H1 (cell line): Measurements from ENCODE around the gene SLC6A7. TPM values are rescaled to one million over a fixed set of nuclear protein-coding genes. Genes with fewer than 3 reads are reported as not detected.

Source experiments
- CTCF ChIA-PET: fragments of 300-600 bp; sonication (Branson Sonifier 250); formaldehyde crosslinking; loops from one replicate; lab custom pipeline; 2021; ENCODE audit not compliant: partially characterized antibody; lab: Charles Lee
- POLR2A ChIA-PET: fragments of 300-600 bp; sonication (Branson Sonifier 250); formaldehyde crosslinking; loops from one replicate; lab custom pipeline; 2021; ENCODE audit warnings: inconsistent platforms; ENCODE audit not compliant: partially characterized antibody; lab: Charles Lee
- DNase-seq, 2 experiments: peaks; one replicate each; pipeline versions ENCODE4 v3.0.0 to v3.0.0-alpha.2; 2010 to 2022; ENCODE audit warnings: low spot score in 2 of 2, low read depth in 1 of 2, mixed read lengths in 1 of 2
- FAIRE-seq: peaks from 2 replicates; lab custom pipeline; 2011; peaks lifted over from hg19 to GRCh38; lab: Jason Lieb, UNC
- H2AFZ ChIP-seq: 2 replicates; pipeline ENCODE4 v1.8.1; 2012; ENCODE audit warnings: low read length, inconsistent platforms
- H2AK5ac ChIP-seq: 2 replicates; pipeline ENCODE4 v1.6.1; 2013; ENCODE audit warnings: low read depth, low read length
- H2BK120ac ChIP-seq: replicated peaks from 2 replicates; pipeline ENCODE3; 2013; ENCODE audit warnings: low read depth, low read length, inconsistent platforms
- H2BK12ac ChIP-seq: 2 replicates; pipeline ENCODE4 v1.6.1; 2013; ENCODE audit warnings: low read depth, low read length
- H2BK15ac ChIP-seq: 2 replicates; pipeline ENCODE4 v1.6.1; 2013; ENCODE audit warnings: low read length
- H2BK20ac ChIP-seq: 2 replicates; pipeline ENCODE4 v1.6.1; 2013; ENCODE audit warnings: low read length
- H2BK5ac ChIP-seq: 2 replicates; pipeline ENCODE4 v1.6.1; 2013; ENCODE audit warnings: low read depth, low read length
- H3K14ac ChIP-seq: 2 replicates; pipeline ENCODE4 v1.6.1; 2013; ENCODE audit warnings: inconsistent platforms; ENCODE audit not compliant: insufficient read length
- H3K18ac ChIP-seq: 2 replicates; pipeline ENCODE4 v1.6.1; 2013; ENCODE audit warnings: low read length; ENCODE audit errors: extremely low read depth
- H3K23ac ChIP-seq: 2 replicates; pipeline ENCODE4 v1.6.1; 2013; ENCODE audit warnings: inconsistent platforms; ENCODE audit not compliant: insufficient read length
- H3K23me2 ChIP-seq: 2 replicates; pipeline ENCODE4 v1.6.1; 2013; ENCODE audit warnings: low read depth, low read length
- H3K27ac ChIP-seq: 2 replicates; pipeline ENCODE4 v1.6.1; 2011; ENCODE audit warnings: low read depth, low read length, inconsistent platforms
- H3K27me3 ChIP-seq, 4 experiments: replicated peaks in 1 of 4; 1 replicate in 1 of 4; 2 replicates in 3 of 4; pipeline versions ENCODE4 v1.6.1 to v1.8.1; 2011 to 2013; ENCODE audit warnings: low read length in 3 of 4, mild to moderate bottlenecking in 3 of 4, inconsistent platforms in 2 of 4, mixed read lengths in 2 of 4, moderate library complexity in 1 of 4; ENCODE audit not compliant: control insufficient read depth in 3 of 4, insufficient read depth in 3 of 4; ENCODE audit errors: extremely low read depth in 1 of 4
- H3K36me3 ChIP-seq, 4 experiments: 2 replicates each; pipeline versions ENCODE4 v1.6.1 to v1.8.1; 2011 to 2013; ENCODE audit warnings: mild to moderate bottlenecking in 4 of 4, low read length in 3 of 4, moderate library complexity in 2 of 4, control low read depth in 1 of 4, inconsistent platforms in 1 of 4; ENCODE audit not compliant: insufficient read depth in 4 of 4, control insufficient read depth in 2 of 4
- H3K4ac ChIP-seq: replicated peaks from 2 replicates; pipeline ENCODE3; 2013; ENCODE audit warnings: low read length, low read depth, mixed read lengths, inconsistent platforms; ENCODE audit not compliant: insufficient read length
- H3K4me1 ChIP-seq, 4 experiments: replicated peaks in 1 of 4; 1 replicate in 1 of 4; 2 replicates in 3 of 4; pipeline versions ENCODE4 v1.6.1 to v1.8.1; 2011 to 2013; ENCODE audit warnings: low read length in 3 of 4, inconsistent platforms in 2 of 4, mixed read lengths in 1 of 4; ENCODE audit not compliant: insufficient read depth in 4 of 4, control insufficient read depth in 3 of 4
- H3K4me2 ChIP-seq, 2 experiments: 2 replicates each; pipeline versions ENCODE4 v1.6.1 to v1.8.1; 2011 to 2013; ENCODE audit warnings: low read depth in 2 of 2, low read length in 2 of 2, control low read depth in 1 of 2, inconsistent platforms in 1 of 2, mild to moderate bottlenecking in 1 of 2; ENCODE audit not compliant: insufficient read depth in 1 of 2
- H3K4me3 ChIP-seq, 4 experiments: fragments of 200-600, 300-600 bp in 1 of 4; sonication (generic), shearing (Covaris generic), sonication (Bioruptor Twin) in 1 of 4; 2 replicates each; pipeline versions ENCODE4 v1.5.1 to v1.8.1; 2011 to 2016; ENCODE audit warnings: low read length in 4 of 4, low read depth in 3 of 4, control low read depth in 2 of 4, inconsistent platforms in 2 of 4, mild to moderate bottlenecking in 2 of 4, mixed read lengths in 1 of 4, moderate library complexity in 1 of 4; ENCODE audit not compliant: insufficient read depth in 2 of 4; ENCODE audit errors: extremely low read depth in 1 of 4
- H3K56ac ChIP-seq: replicated peaks from 2 replicates; pipeline ENCODE3; 2013; ENCODE audit warnings: low read depth, mild to moderate bottlenecking, mixed read lengths, low read length, inconsistent platforms; ENCODE audit not compliant: insufficient read length
- H3K79me1 ChIP-seq: 2 replicates; pipeline ENCODE4 v1.6.1; 2013; ENCODE audit warnings: low read depth, low read length, control low read depth
- H3K79me2 ChIP-seq, 2 experiments: 2 replicates each; pipeline versions ENCODE4 v1.6.1 to v1.8.1; 2012 to 2013; ENCODE audit warnings: low read length in 2 of 2, mild to moderate bottlenecking in 2 of 2, inconsistent platforms in 1 of 2; ENCODE audit not compliant: insufficient read depth in 2 of 2, control insufficient read depth in 1 of 2
- H3K9ac ChIP-seq, 4 experiments: replicated peaks in 1 of 4; 1 replicate in 1 of 4; 2 replicates in 3 of 4; pipeline versions ENCODE4 v1.6.1 to v1.8.1; 2011 to 2013; ENCODE audit warnings: low read depth in 3 of 4, low read length in 3 of 4, control low read depth in 2 of 4, mild to moderate bottlenecking in 2 of 4, moderate library complexity in 2 of 4, inconsistent platforms in 1 of 4; ENCODE audit errors: extremely low read depth in 1 of 4
- H3K9me3 ChIP-seq, 2 experiments: 2 replicates each; pipeline versions ENCODE4 v1.6.1 to v1.8.1; 2012 to 2013; ENCODE audit warnings: mild to moderate bottlenecking in 2 of 2, moderate library complexity in 2 of 2, control low read depth in 1 of 2, inconsistent platforms in 1 of 2, low read depth in 1 of 2, low read length in 1 of 2, mixed read lengths in 1 of 2; ENCODE audit not compliant: insufficient read depth in 2 of 2
- H4K20me1 ChIP-seq, 2 experiments: replicated peaks in 1 of 2; 2 replicates each; pipeline versions ENCODE3 to v1.8.1; 2011 to 2013; ENCODE audit warnings: inconsistent platforms in 2 of 2, low read length in 2 of 2, mild to moderate bottlenecking in 1 of 2; ENCODE audit not compliant: insufficient read depth in 2 of 2, control insufficient read depth in 1 of 2
- H4K5ac ChIP-seq: 2 replicates; pipeline ENCODE4 v1.6.1; 2013; ENCODE audit warnings: low read length, low read depth, mixed read lengths, inconsistent platforms; ENCODE audit not compliant: insufficient read length
- H4K8ac ChIP-seq: 2 replicates; pipeline ENCODE4 v1.8.0; 2013; ENCODE audit warnings: mild to moderate bottlenecking, moderate library complexity, low read length, inconsistent platforms; ENCODE audit not compliant: insufficient read depth; ENCODE audit errors: extremely low read depth
- H4K91ac ChIP-seq: replicated peaks from 2 replicates; pipeline ENCODE3; 2013; ENCODE audit warnings: low read length, mixed read lengths, inconsistent platforms; ENCODE audit not compliant: insufficient read length
- ASH2L ChIP-seq: fragments of 200-600, 300-600 bp; sonication (generic); IDR thresholded peaks from one replicate; pipeline ENCODE4 v1.7.1; 2017; ENCODE audit warnings: low read length
- CTBP2 ChIP-seq: IDR thresholded peaks from 2 replicates; pipeline ENCODE4 v1.7.0; 2011; ENCODE audit warnings: borderline replicate concordance, mild to moderate bottlenecking, moderate library complexity, mixed read lengths, low read length; ENCODE audit not compliant: insufficient read depth, insufficient read length
- EP300 ChIP-seq, 2 experiments: IDR thresholded peaks; 1 replicate in 1 of 2; 2 replicates in 1 of 2; pipeline ENCODE4 v1.6.1; 2011 to 2012; ENCODE audit warnings: low read depth in 2 of 2, low read length in 2 of 2, mild to moderate bottlenecking in 2 of 2, borderline replicate concordance in 1 of 2, inconsistent platforms in 1 of 2, moderate library complexity in 1 of 2
- JUND ChIP-seq: IDR thresholded peaks from 2 replicates; pipeline ENCODE4 v1.6.1; 2011; ENCODE audit warnings: mild to moderate bottlenecking, improper control_type of control experiment, low read length
- NRF1 ChIP-seq: IDR thresholded peaks from 2 replicates; pipeline ENCODE4 v1.6.1; 2011; ENCODE audit warnings: mild to moderate bottlenecking, low read depth, low read length, improper control_type of control experiment
- POLR2AphosphoS5 ChIP-seq: IDR thresholded peaks from 2 replicates; pipeline ENCODE4 v1.6.1; 2011; ENCODE audit warnings: low read depth, low read length
- SP4 ChIP-seq: IDR thresholded peaks from 2 replicates; pipeline ENCODE4 v1.6.1; 2012; ENCODE audit warnings: low read length, inconsistent platforms
- SUZ12 ChIP-seq: fragments of 200-600 bp; sonication (generic); IDR thresholded peaks from 2 replicates; pipeline ENCODE4 v1.6.1; 2012; ENCODE audit warnings: mild to moderate bottlenecking, inconsistent platforms, low read length, moderate library complexity, mixed read lengths
- TBP ChIP-seq: IDR thresholded peaks from 2 replicates; pipeline ENCODE4 v1.6.1; 2011; ENCODE audit warnings: low read depth, low read length, improper control_type of control experiment
- TCF12 ChIP-seq: IDR thresholded peaks from 2 replicates; pipeline ENCODE4 v1.6.1; 2011; ENCODE audit warnings: low read depth, mild to moderate bottlenecking, low read length
- TEAD4 ChIP-seq: IDR thresholded peaks from 2 replicates; pipeline ENCODE4 v1.6.1; 2012; ENCODE audit warnings: low read depth, low read length, inconsistent platforms, mixed read lengths
- WGBS, 2 experiments: shearing (Covaris generic) in 1 of 2; methylation state at CpG; one replicate each; pipeline versions ENCODE4 v1.1.6 to v1.1.7; 2013 to 2015; ENCODE audit warnings: low lambda C conversion rate in 2 of 2, mixed read lengths in 2 of 2, inconsistent platforms in 1 of 2, low coverage in 1 of 2, missing lambda C conversion rate in 1 of 2; ENCODE audit not compliant: insufficient replicate concordance in 2 of 2, insufficient coverage in 1 of 2, insufficient read length in 1 of 2; ENCODE audit errors: extremely low coverage in 1 of 2, missing lambda C conversion rate in 1 of 2; 5-methylcytosine and 5-hydroxymethylcytosine counted together
- polyA plus RNA-seq, 7 experiments: library from polyadenylated mRNA; depleted of rRNA in 3 of 7; stranded (reverse) in 5 of 7; unstranded in 2 of 7; fragments of >200 nt in 5 of 7; fragments of 200-250 nt in 2 of 7; gene quantifications; 1 replicate in 5 of 7; 2 replicates in 1 of 7; 4 replicates in 1 of 7; pipeline versions ENCODE4 v1.2.1 to v1.2.3, GENCODE V29; 2011 to 2013; ENCODE audit warnings: missing spikeins in 2 of 7, mixed read lengths in 2 of 7
- total RNA-seq: library from RNA; stranded (reverse); fragmentation: NEBNext Ultra II Directional; extraction: Animal tissue kit (Norgen Biotek cat#: 25700); gene quantifications from 2 replicates; pipeline ENCODE4 v1.2.1, GENCODE V29; 2021

Gene SLC6A7
- total and polyA plus RNA-seq, 2 of the 8 experiments (the other 6 are each of a cell fraction or from before 2014, with no cell fraction given) = 0.07 to 0.12 TPM

- Histone ChIP-seq H3K79me1 (no peaks in the 10 kb centered on the region; the same call in 1 of the 2 replicates), H3K9ac (no peak overlapping the region), H2AK5ac (no peak overlapping the region), H2BK15ac (no peak overlapping the region), H3K4ac (no peak overlapping the region), H2BK20ac (no peak overlapping the region), H3K27ac (no peak overlapping the region), H2BK12ac (no peak overlapping the region), H2BK120ac (no peak overlapping the region), H3K4me2 (no peak overlapping the region), H3K9me3 (no peaks in the 10 kb centered on the region), H3K79me2 (no peaks in the 10 kb centered on the region), H2AFZ (no peak overlapping the region), H2BK5ac (no peak overlapping the region), H3K36me3 (no peaks in the 10 kb centered on the region), H3K23me2 (no peaks in the 10 kb centered on the region), H3K14ac (no peak overlapping the region), H4K8ac (no peak overlapping the region), H4K20me1 (no peaks in the 10 kb centered on the region), H4K5ac (no peak overlapping the region), H3K27me3 (peaks cover 0 to 10% (median 4%) of the 10 kb centered on the region in 4 experiments; a peak in 4 of 7 replicates), H3K56ac (no peak overlapping the region), H4K91ac (no peak overlapping the region), H3K23ac (no peak overlapping the region), H3K18ac (no peak overlapping the region), H3K4me1 (no peaks in the 10 kb centered on the region; a peak in 1 of 7 replicates), H3K4me3 (no peak overlapping the region)
- FAIRE-seq (no peak), DNase-seq (no peak)
- 94% methylated on average over 4 of the region's 4 CpGs; no CpG with 5 or more reads in 1 of the 2 experiments for WGBS, 2 experiments
- TF ChIP-seq TEAD4 = no peak
- no peak for TF ChIP-seq TCF12
- TF ChIP-seq TBP = no peak
- TF ChIP-seq SP4 = no peak
- TF ChIP-seq CTBP2 = no peak
- no peak for TF ChIP-seq JUND
- no peak for TF ChIP-seq ASH2L
- no peak for TF ChIP-seq NRF1
- TF ChIP-seq SUZ12 = no peak
- no peak for TF ChIP-seq EP300 (IDR thresholded peaks at IDR 0.05; ENCODE audit: borderline replicate concordance in 1 of 2, low read depth in 2 of 2, low read length in 2 of 2)
- TF ChIP-seq POLR2AphosphoS5 = no peak
- POLR2A ChIA-PET = interaction anchor here (1.3 kb wide), 1 partner anchor 29 kb away, joined by 4 read pairs; no protein-coding TSS in a partner anchor
- CTCF ChIA-PET = interaction anchor here (0.6 to 17.8 kb wide), 10 partner anchors 9 to 63 kb away, joined by 3 to 406 read pairs (median 22); partner anchors contain the start of genes CDX1 and SLC6A7
Observed at GRCh38 chr5:150177721-150178120, 12.1 kb upstream of the SLC6A7 start.
